ENCODE results near the gene TBX4.

- TF ChIP-seq POLR2A (IDR thresholded peaks at IDR 0.05) (no peak), CTCF (IDR thresholded peaks at IDR 0.05) (no peak)
Observed at GRCh38 chr17:61502292-61502691, 50.1 kb downstream of the TBX4 start.

All from thyroid gland (tissue), 4 donors.